Epithelial cell of esophagus (primary cell): ENCODE measurements around the gene BDKRB2.

ENCODE experiments used
- DNase-seq: peaks from one replicate; pipeline ENCODE4 v3.0.0; 2010; ENCODE audit warnings: low read depth
- H3K4me3 ChIP-seq: 2 replicates; pipeline ENCODE4 v1.5.1; 2011; ENCODE audit warnings: mild to moderate bottlenecking, low read length, control low read depth
- CTCF ChIP-seq: IDR thresholded peaks from 2 replicates; pipeline ENCODE4 v1.5.1; 2011; ENCODE audit warnings: low read depth, mild to moderate bottlenecking, low read length, control low read depth, inconsistent platforms; ENCODE audit not compliant: insufficient read depth; ENCODE audit errors: missing control alignments

The BDKRB2 gene

GRCh38 chr14:96204151-96205058 lies at the start of gene BDKRB2:
TSS of gene BDKRB2 (plus strand) at chr14:96204839. CDS start at chr14:96237108, 32,269 bp downstream.
- H3K4me3 ChIP-seq = peak within 1 kb of the TSS; percentile 80
- DNase-seq = peak; percentile 87
- TF ChIP-seq CTCF = no peak

- no peak overlapping the region for H3K4me3 ChIP-seq
- DNase-seq = no peak
- no peak for TF ChIP-seq CTCF
Observed at GRCh38 chr14:96154900-96155299, 49.7 kb upstream of the BDKRB2 start.

- H3K4me3 ChIP-seq = no peak overlapping the region
- DNase-seq = no peak
- TF ChIP-seq CTCF = no peak
Observed at GRCh38 chr14:96156804-96157760, 47.6 kb upstream of the BDKRB2 start.

GRCh38 chr14:96158735-96159134 lies 45.9 kb upstream of the BDKRB2 start:
- no peak overlapping the region for H3K4me3 ChIP-seq
- no peak for DNase-seq
- TF ChIP-seq CTCF = no peak

- TF ChIP-seq CTCF = no peak
- no peak for DNase-seq
- H3K4me3 ChIP-seq = no peak overlapping the region
Observed at GRCh38 chr14:96160076-96160912, 44.3 kb upstream of the BDKRB2 start.

GRCh38 chr14:96160913-96161310 lies 43.7 kb upstream of the BDKRB2 start:
- no peak for DNase-seq
- no peak for TF ChIP-seq CTCF
- no peak overlapping the region for H3K4me3 ChIP-seq
